HG03175 (cell line): ENCODE data around the gene SYNE1.
A peak's percentile ranks its signal among the peaks of the same experiment; 100 is the strongest.
"Not testable (repeated sequence)": the region's sequence is repeated elsewhere in the genome, so short reads cannot be mapped to it uniquely, and the experiment has no call there.

Source experiments
- ATAC-seq: cut with Tn5 transposase; IDR thresholded peaks from one replicate; pipeline ENCODE4 v1.9.1; 2021; ENCODE audit warnings: mild to moderate bottlenecking, moderate library complexity; ENCODE audit not compliant: unreplicated experiment

The SYNE1 gene

GRCh38 chr6:152161501-152161900 is 475.7 kb downstream of the SYNE1 start:
- no peak for ATAC-seq

GRCh38 chr6:152160346-152160745 is 476.8 kb downstream of the SYNE1 start:
- peak; percentile 68 for ATAC-seq

DNA sequence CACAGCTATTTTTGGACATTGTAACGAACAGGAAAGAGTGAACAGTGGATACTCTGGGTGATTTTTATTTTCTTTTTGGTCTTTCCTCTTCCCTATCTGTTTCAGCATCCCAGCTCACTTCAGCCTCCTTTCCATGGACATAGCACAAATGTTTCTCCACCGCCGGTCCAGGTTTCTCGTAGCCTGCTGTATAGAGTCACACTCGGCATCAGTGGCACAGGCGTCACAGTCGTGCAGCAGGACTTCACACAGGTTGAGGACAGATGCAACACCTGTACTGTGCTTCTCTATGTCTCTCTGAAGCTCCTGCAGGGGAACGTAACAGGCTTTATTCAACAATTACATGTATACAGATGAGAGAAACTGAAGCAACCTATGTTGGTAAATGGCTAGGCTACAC is 481.4 kb downstream of the SYNE1 start:
- no peak for ATAC-seq

GRCh38 chr6:152154559-152155356 is 482.4 kb downstream of the SYNE1 start:
- ATAC-seq: no peak

- ATAC-seq: no peak
Observed at GRCh38 chr6:152151920-152152319, 485.2 kb downstream of the SYNE1 start.

GRCh38 chr6:152150196-152150595 is 487.0 kb downstream of the SYNE1 start:
- no peak for ATAC-seq

DNA sequence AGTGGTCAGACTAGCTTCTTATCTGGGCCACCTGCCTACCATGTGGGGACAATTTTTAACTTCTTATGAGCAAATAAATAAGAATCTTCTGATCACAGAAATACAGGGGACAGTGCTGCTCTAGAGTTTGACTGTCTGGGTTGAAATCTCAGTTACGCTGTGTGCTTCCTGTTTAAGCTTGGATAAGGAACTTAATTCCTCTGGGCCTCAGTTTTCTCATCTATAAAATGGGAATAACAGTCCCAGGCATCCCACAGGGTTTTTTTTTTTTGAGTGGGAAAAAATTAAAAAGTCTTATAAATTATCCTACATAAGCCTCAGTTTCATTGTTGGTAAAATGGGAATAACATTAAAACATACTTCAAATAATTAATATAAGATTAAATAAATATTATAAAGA is 488.8 kb downstream of the SYNE1 start:
- ATAC-seq: no peak

DNA sequence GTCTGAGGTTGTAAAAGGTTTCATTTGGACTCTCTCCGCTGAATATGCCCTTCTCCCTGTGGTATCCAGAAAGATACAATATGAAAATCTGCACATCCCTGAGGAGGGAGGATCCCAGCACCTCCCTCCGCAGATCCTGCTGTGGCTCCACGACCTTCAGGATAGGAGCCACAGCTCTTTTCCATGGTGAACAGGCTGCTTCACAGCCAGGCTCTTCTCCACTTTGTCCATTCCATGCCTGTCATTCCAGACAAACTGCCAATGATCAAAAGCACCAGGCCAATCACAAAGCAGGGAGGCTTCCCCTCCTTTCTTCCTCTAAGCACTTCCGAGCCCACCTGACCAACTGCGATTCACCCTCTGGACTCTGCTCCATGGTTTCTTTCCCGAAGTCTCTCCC is 489.9 kb downstream of the SYNE1 start:
- no peak for ATAC-seq

GRCh38 chr6:152146385-152146784 is 490.8 kb downstream of the SYNE1 start:
- ATAC-seq: no peak

- no peak for ATAC-seq
Observed at GRCh38 chr6:152143359-152143758, 493.8 kb downstream of the SYNE1 start.

DNA sequence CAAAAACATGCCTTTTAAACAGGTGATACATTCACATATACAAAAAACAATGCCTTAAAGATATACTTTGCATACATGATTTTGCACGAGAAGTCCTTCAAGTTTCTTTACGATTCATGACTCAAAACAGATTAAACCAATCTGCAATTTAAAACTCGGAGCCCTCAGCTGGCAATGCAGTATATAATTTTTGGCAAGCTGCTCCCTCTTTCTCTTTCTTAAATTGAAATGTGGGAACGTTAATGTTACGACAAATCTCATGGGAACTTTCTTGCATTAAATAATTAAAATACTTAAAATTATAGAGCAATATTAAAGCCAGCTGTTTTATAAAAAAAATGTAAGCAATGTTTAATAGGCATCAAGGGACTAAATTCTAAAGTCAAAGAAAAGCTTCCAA is 495.1 kb downstream of the SYNE1 start:
- no peak for ATAC-seq

- not testable (repeated sequence) for ATAC-seq
Observed at GRCh38 chr6:152138344-152138743, 498.8 kb downstream of the SYNE1 start.

DNA sequence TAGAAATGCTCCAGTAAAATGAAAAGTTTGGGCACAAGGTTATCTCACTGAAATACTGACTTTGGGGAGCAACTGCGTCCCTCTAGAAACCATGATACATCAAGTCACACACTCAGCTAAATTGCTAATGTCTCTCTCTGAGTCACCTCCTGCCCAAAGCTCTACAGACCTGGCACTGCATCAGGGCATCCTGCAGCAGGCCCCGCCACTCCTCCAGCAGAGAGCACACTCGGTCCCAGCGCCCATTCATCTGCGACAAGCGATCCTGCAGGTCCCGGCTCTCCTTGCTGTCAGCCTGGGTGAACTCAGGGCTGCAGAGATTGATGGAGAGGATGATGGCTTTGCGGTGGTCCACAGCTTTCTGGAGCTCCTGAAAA is 500.7 kb downstream of the SYNE1 start:
- ATAC-seq: no peak

GRCh38 chr6:152135755-152136448 is 501.3 kb downstream of the SYNE1 start:
- ATAC-seq: no peak

DNA sequence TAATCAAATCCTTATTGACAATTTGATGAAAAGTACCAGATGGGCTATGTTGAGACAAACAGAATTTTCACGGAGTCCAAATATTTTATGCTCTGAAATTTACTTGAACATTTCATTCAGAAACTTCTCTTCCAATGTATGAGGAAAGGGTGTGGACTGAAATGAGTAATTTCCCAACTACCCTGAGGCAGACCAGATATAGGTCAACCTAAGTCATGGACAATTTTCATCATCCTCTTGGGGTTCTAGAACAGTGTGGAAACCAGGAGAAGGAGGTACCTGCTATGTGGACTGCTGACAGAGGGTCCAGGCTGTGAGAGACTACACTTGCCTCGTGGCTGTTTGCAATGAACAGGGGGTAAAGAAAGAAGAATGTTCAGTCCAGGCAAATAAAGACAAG is 506.7 kb downstream of the SYNE1 start:
- no peak for ATAC-seq

- no peak for ATAC-seq
Observed at GRCh38 chr6:152129691-152130151, 507.4 kb downstream of the SYNE1 start.

DNA sequence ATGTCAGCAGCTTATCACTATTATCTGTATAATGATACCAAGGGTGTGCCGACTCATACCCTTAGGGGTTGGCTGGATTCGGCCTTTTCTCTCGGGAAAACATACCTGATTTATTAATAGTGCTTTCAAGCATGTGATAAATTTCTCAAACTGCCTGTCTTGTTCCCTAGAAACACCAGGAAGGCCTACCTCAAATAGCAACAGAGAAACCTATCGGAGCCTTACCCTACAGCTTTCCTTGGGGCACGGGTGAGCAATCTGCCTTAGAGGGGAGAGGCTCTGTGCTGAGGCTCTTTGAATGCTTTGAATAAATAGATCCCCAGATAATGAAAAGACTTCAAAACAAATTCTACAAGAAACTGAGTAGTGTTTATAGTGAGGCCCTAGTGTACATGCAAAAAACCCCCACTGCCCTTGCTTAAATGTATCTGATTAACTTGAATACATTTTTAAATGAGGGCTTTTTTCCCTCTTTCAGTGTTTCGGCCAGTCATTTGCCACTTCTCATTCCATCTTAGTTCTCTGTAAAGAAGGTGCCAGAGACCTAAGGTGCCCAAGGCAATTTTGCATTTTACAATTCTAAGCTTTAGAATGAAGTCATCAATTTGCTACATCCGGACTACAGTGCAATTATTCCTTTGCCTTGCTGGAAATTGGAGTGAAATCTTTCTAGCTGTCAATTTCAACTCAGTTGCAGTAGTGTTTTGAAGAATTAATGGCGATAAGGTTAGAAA is 509.6 kb downstream of the SYNE1 start:
- ATAC-seq: no peak

GRCh38 chr6:152124429-152125074 is 512.6 kb downstream of the SYNE1 start:
- ATAC-seq: peak; percentile 73

GRCh38 chr6:152123076-152123475 is 514.1 kb downstream of the SYNE1 start:
- ATAC-seq: no peak

DNA sequence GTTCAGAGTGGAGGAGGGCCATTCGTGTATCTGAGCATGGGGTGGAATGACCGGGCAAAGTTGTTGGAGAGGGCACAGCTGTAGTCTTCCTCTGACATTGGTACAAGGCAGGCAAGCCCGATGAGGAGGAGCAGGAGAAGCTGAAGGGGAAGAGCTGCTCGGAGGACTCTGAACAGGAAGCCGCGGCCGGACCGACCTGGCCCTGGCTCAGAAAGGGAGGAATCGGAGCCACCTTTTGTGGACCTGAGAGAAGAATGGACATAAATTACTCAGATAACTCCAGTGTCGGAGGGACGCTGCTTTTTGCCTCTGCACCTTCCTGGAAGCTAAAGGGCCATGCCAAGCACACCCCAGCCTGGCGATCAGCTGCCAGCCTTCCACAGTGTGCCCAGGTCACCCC is 514.7 kb downstream of the SYNE1 start:
- ATAC-seq: no peak

DNA sequence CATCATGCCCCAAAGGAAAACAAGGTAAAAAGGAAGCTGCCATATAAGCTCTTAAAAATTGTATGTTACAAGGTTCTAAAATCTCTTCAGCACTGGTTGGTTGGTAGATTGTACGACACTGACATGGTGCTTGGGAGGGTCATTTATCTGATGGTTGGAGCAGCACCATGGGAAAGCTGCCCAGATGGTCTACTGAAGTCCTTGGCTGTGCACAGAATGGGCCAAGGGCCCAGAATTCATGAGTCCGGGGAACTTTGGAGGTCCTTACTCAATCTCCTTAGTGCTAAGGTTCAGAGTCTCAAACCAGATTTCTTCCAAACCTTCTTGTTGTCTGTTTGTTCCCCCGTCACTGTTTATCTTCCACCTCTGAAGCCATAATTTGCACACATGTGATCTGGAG is 515.3 kb downstream of the SYNE1 start:
- no peak for ATAC-seq
